SHP77 (cell line): Measurements from ENCODE around the gene FBXL14.

Source experiments
- DNase-seq, 2 experiments: peaks; one replicate each; lab custom pipeline; 2025; lab: John Stamatoyannopoulos, UW

FBXL14 gene

GRCh38 chr12:1593174-1594005 is 991 bp downstream of the FBXL14 start:
- no peak for DNase-seq

- DNase-seq: no peak
These were observed 1.8 kb downstream of the FBXL14 start for GRCh38 chr12:1592444-1593173.

GRCh38 chr12:1591543-1591942 is 2.8 kb downstream of the FBXL14 start:
- no peak for DNase-seq

GRCh38 chr12:1591034-1591433 is 3.3 kb downstream of the FBXL14 start:
- no peak for DNase-seq

- DNase-seq: no peak
These were observed 4.0 kb downstream of the FBXL14 start for GRCh38 chr12:1590221-1590979.

GRCh38 chr12:1588575-1588947 is 5.8 kb downstream of the FBXL14 start:
- DNase-seq: no peak

- DNase-seq: no peak
These were observed 6.3 kb downstream of the FBXL14 start for GRCh38 chr12:1587927-1588574.

- DNase-seq: no peak
These were observed 10.1 kb downstream of the FBXL14 start for GRCh38 chr12:1584326-1584725.

- peak in 1 of 2 experiments; percentile 39 for DNase-seq
These were observed 10.8 kb downstream of the FBXL14 start for GRCh38 chr12:1583421-1584078.

- DNase-seq: no peak
These were observed 11.7 kb downstream of the FBXL14 start for GRCh38 chr12:1582709-1583050.

GRCh38 chr12:1581973-1582708 is 12.2 kb downstream of the FBXL14 start:
- DNase-seq: no peak

- no peak for DNase-seq
These were observed 13.9 kb downstream of the FBXL14 start for GRCh38 chr12:1580526-1580925.

GRCh38 chr12:1579651-1580435 is 14.5 kb downstream of the FBXL14 start:
- no peak for DNase-seq

GRCh38 chr12:1576410-1577241 is 17.8 kb downstream of the FBXL14 start:
- DNase-seq: no peak

- DNase-seq: no peak
These were observed 18.7 kb downstream of the FBXL14 start for GRCh38 chr12:1575408-1576401.

GRCh38 chr12:1574865-1575259 is 19.5 kb downstream of the FBXL14 start:
- DNase-seq: no peak

- no peak for DNase-seq
These were observed 20.2 kb downstream of the FBXL14 start for GRCh38 chr12:1573960-1574864.
